Measurements from ENCODE around the gene XRCC6. TPM values are rescaled to one million over a fixed set of nuclear protein-coding genes. Genes with fewer than 3 reads are reported as not detected.
A peak's percentile ranks its signal among the peaks of the same experiment; 100 is the strongest.

The XRCC6 gene
- total and polyA plus RNA-seq, 2 of the 4 experiments (the other 2 are of a cell fraction) = 202 to 401 TPM

GRCh38 chr22:41656556-41656955, 35.5 kb downstream of the XRCC6 start:
- dilution Hi-C loops (cut with HindIII; ENCODE audit: low sequenced_read_pairs, unreplicated experiment) = no loop called here
- POLR2A ChIA-PET (ENCODE audit: unreplicated experiment) = no interaction called here

More at GRCh38 chr22:41656556-41656955, 35.5 kb downstream of the XRCC6 start:
- H3K18ac ChIP-seq (ENCODE audit: low read depth, low read length) = no peak overlapping the region
- peak overlapping the region; percentile 69; the same call in 1 of the 2 replicates for H3K27ac ChIP-seq (ENCODE audit: insufficient read depth, low read length)
- H3K4me1 ChIP-seq (ENCODE audit: control insufficient read depth, insufficient read depth, low read length) = 0 out of 2 replicates have a peak, but pooled peaks cover 1% of the 10 kb centered on the region
- H2AK9ac ChIP-seq (replicated peaks; ENCODE audit: low read depth, low read length, poor library complexity) = no peak overlapping the region
- peaks cover 29 to 59% of the 10 kb centered on the region in 2 experiments for H3K79me1 ChIP-seq (ENCODE audit: low read depth in 1 of 2, low read length in 2 of 2)
- H3K9me1 ChIP-seq (ENCODE audit: insufficient read depth, low read length) = 0 out of 2 replicates have a peak, but pooled peaks cover 7% of the 10 kb centered on the region
- H4K5ac ChIP-seq (ENCODE audit: low read depth, low read length) = no peak overlapping the region
- no peak overlapping the region for H2BK5ac ChIP-seq (ENCODE audit: low read depth, low read length, poor library complexity, severe bottlenecking)
- intact Hi-C loops (cut with micrococcal nuclease) (no loop called here), in situ Hi-C loops (cut with MboI; ENCODE audit: low sequenced_read_pairs) (no loop called here)
- TF ChIP-seq RFX5 (IDR thresholded peaks at IDR 0.05; ENCODE audit: low read depth, low read length) (no peak), SMC3 (IDR thresholded peaks at IDR 0.05; ENCODE audit: low read depth, low read length) (no peak), BHLHE40 (IDR thresholded peaks at IDR 0.05; ENCODE audit: low read depth, low read length) (no peak), MAZ (IDR thresholded peaks at IDR 0.05; ENCODE audit: borderline replicate concordance, low read depth, low read length) (no peak), MXI1 (IDR thresholded peaks at IDR 0.05; ENCODE audit: borderline replicate concordance, low read depth, low read length) (no peak), CEBPB (IDR thresholded peaks at IDR 0.05; ENCODE audit: low read depth, low read length) (no peak)
- no peak overlapping the region for H2AK5ac ChIP-seq (ENCODE audit: low read depth, low read length)
- BruUV-seq (replicated peaks) = no TSS peak
- peak overlapping the region; percentile 26; the same call in 1 of the 2 replicates for H3K4me2 ChIP-seq (ENCODE audit: low read depth, low read length)
- no peaks in the 10 kb centered on the region for H3K27me3 ChIP-seq (ENCODE audit: control insufficient read depth, insufficient read depth, low read length)
- no peak overlapping the region; a peak in 1 of 4 replicates for H4K8ac ChIP-seq (ENCODE audit: low read depth in 2 of 2, low read length in 2 of 2)
- no peak overlapping the region for H3K56ac ChIP-seq (ENCODE audit: extremely low read depth, insufficient read depth, low read length)
- no peaks in the 10 kb centered on the region for H3K9me3 ChIP-seq (ENCODE audit: control insufficient read depth, insufficient read depth, low read length)
- no CpG with 5 or more reads among the region's 5 CpGs for WGBS, 2 experiments (ENCODE audit: extremely low coverage in 2 of 2, insufficient read length in 1 of 2)
- DNase-seq (peak; percentile 11), ATAC-seq (ENCODE audit: low read depth) (peak; percentile 72)
- H3K23ac ChIP-seq (ENCODE audit: low read depth, low read length) = no peak overlapping the region
- H3K36me3 ChIP-seq (ENCODE audit: control insufficient read depth, insufficient read depth, low read length) = peaks cover 69% of the 10 kb centered on the region
- H3K14ac ChIP-seq (replicated peaks; ENCODE audit: low read depth, low read length) = no peak overlapping the region
- no peak overlapping the region for H3K4ac ChIP-seq (ENCODE audit: low read depth, low read length)
- peaks cover 10% of the 10 kb centered on the region for H4K20me1 ChIP-seq (ENCODE audit: insufficient read depth, low read length)
- H2BK20ac ChIP-seq (ENCODE audit: low read depth, low read length) = no peak overlapping the region
- H2BK120ac ChIP-seq (ENCODE audit: low read depth, low read length) = no peak overlapping the region
- CTCF ChIA-PET = interaction anchor here (0.6 to 2.5 kb wide), 3 partner anchors 10 to 313 kb away, joined by 3 to 12 read pairs (median 4); no protein-coding TSS in a partner anchor
- no peak overlapping the region for H4K91ac ChIP-seq (ENCODE audit: insufficient read depth, low read depth, low read length)
- H2BK15ac ChIP-seq (ENCODE audit: low read depth, low read length) = no peak overlapping the region
- no peak overlapping the region for H3K9ac ChIP-seq (ENCODE audit: low read depth, low read length)
- no peak overlapping the region for H3K4me3 ChIP-seq (ENCODE audit: insufficient read depth, low read depth, low read length)
- no peak overlapping the region for H2AFZ ChIP-seq (replicated peaks; ENCODE audit: low read length, poor library complexity)
